WTC11 (cell line): Measurements from ENCODE around the gene METTL24.

Experiments
- ATF6 ChIP-seq: sonication (generic); formaldehyde crosslinking; IDR thresholded peaks from 2 replicates; pipeline ENCODE4 v1.8.1; 2023; ENCODE audit warnings: mild to moderate bottlenecking, missing genetic modification reagents
- CREB1 ChIP-seq: sonication (generic); formaldehyde crosslinking; IDR thresholded peaks from 2 replicates; pipeline ENCODE4 v1.8.0; 2023; ENCODE audit warnings: mild to moderate bottlenecking, missing genetic modification reagents
- CTCF ChIP-seq: fragments of 200-600 bp; IDR thresholded peaks from 2 replicates; pipeline ENCODE4 v1.8.0; 2022; ENCODE audit warnings: antibody characterized with exemption
- FOXJ3 ChIP-seq: sonication (generic); formaldehyde crosslinking; IDR thresholded peaks from 2 replicates; pipeline ENCODE4 v1.9.0; 2021; ENCODE audit warnings: missing genetic modification reagents, mild to moderate bottlenecking, borderline replicate concordance
- FOXK1 ChIP-seq: sonication (generic); formaldehyde crosslinking; IDR thresholded peaks from 2 replicates; pipeline ENCODE4 v1.8.0; 2022; ENCODE audit warnings: mild to moderate bottlenecking, moderate library complexity, missing genetic modification reagents
- HMGXB4 ChIP-seq: sonication (generic); formaldehyde crosslinking; IDR thresholded peaks from 2 replicates; pipeline ENCODE4 v1.8.1; 2023; ENCODE audit warnings: mild to moderate bottlenecking, moderate library complexity, missing genetic modification reagents
- IRF1 ChIP-seq: sonication (generic); formaldehyde crosslinking; IDR thresholded peaks from 2 replicates; pipeline ENCODE4 v1.8.0; 2023; ENCODE audit warnings: missing genetic modification reagents
- SP1 ChIP-seq: sonication (generic); formaldehyde crosslinking; conservative IDR thresholded peaks from 2 replicates; pipeline ENCODE4 v1.8.1; 2022; ENCODE audit warnings: missing genetic modification reagents
- TEAD4 ChIP-seq: sonication (generic); formaldehyde crosslinking; IDR thresholded peaks from 2 replicates; pipeline ENCODE4 v1.8.0; 2022; ENCODE audit warnings: mild to moderate bottlenecking, missing genetic modification reagents
- ZNF121 ChIP-seq: sonication (generic); formaldehyde crosslinking; IDR thresholded peaks from 2 replicates; pipeline ENCODE4 v1.8.0; 2023; ENCODE audit warnings: missing genetic modification reagents
- ZNF232 ChIP-seq: sonication (generic); formaldehyde crosslinking; IDR thresholded peaks from 2 replicates; pipeline ENCODE4 v1.8.0; 2022; ENCODE audit warnings: mild to moderate bottlenecking, missing genetic modification reagents

GRCh38 chr6:110369066-110369465 lies 10.9 kb upstream of the METTL24 start:
- TF ChIP-seq HMGXB4 (CRISPR knock-in tag) (no peak), CTCF (no peak), FOXK1 (no peak), ZNF121 (no peak), ATF6 (CRISPR knock-in tag) (no peak), SP1 (CRISPR knock-in tag) (no peak), IRF1 (CRISPR knock-in tag) (no peak), FOXJ3 (CRISPR knock-in tag) (no peak), TEAD4 (no peak), ZNF232 (no peak), CREB1 (CRISPR knock-in tag) (no peak)
